RWPE2 (cell line): ENCODE results near the gene FBXL12.
A peak's percentile ranks its signal among the peaks of the same experiment; 100 is the strongest.

Experiments used
- ATAC-seq: fragments of 200-7000 bp; cut with Tn5 transposase; 3 replicates; pipeline ENCODE4 v1.9.1; 2021; ENCODE audit warnings: low read depth
- DNase-seq: peaks from one replicate; pipeline ENCODE4 v3.0.0-alpha.2; 2020; ENCODE audit warnings: low spot score
- H3K27ac ChIP-seq: fragments of 450-650 bp; 2 replicates; pipeline ENCODE4 v1.5.1; 2017; ENCODE audit warnings: mild to moderate bottlenecking; ENCODE audit not compliant: poor library complexity, severe bottlenecking
- H3K27me3 ChIP-seq: fragments of 250-450 bp; sonication (Bioruptor Pico); 2 replicates; pipeline ENCODE4 v1.5.1; 2021; ENCODE audit warnings: mild to moderate bottlenecking, moderate library complexity; ENCODE audit not compliant: insufficient read depth, poor library complexity, severe bottlenecking
- H3K36me3 ChIP-seq: fragments of 250-450 bp; sonication (Bioruptor Pico); 2 replicates; pipeline ENCODE4 v1.5.1; 2020; ENCODE audit warnings: low read depth, mild to moderate bottlenecking, moderate library complexity
- H3K4me1 ChIP-seq: fragments of 250-450 bp; sonication (Bioruptor Pico); 2 replicates; pipeline ENCODE4 v1.5.1; 2021; ENCODE audit warnings: mild to moderate bottlenecking, moderate library complexity; ENCODE audit not compliant: insufficient read depth, poor library complexity, severe bottlenecking
- H3K4me3 ChIP-seq: fragments of 250-450 bp; sonication (Bioruptor Pico); 2 replicates; pipeline ENCODE4 v1.5.1; 2021; ENCODE audit warnings: mild to moderate bottlenecking, moderate library complexity; ENCODE audit not compliant: severe bottlenecking
- H3K9me3 ChIP-seq: fragments of 250-450 bp; sonication (Bioruptor Pico); 2 replicates; pipeline ENCODE4 v1.5.1; 2021; ENCODE audit warnings: mild to moderate bottlenecking, moderate library complexity; ENCODE audit not compliant: severe bottlenecking
- TF ChIP-seq, protein P1 (sequence below): fragments of 450-650 bp; IDR thresholded peaks from one replicate; pipeline ENCODE4 v1.5.1; 2017; ENCODE audit warnings: mild to moderate bottlenecking, moderate library complexity; ENCODE audit not compliant: poor library complexity, severe bottlenecking

FBXL12 gene

DNA sequence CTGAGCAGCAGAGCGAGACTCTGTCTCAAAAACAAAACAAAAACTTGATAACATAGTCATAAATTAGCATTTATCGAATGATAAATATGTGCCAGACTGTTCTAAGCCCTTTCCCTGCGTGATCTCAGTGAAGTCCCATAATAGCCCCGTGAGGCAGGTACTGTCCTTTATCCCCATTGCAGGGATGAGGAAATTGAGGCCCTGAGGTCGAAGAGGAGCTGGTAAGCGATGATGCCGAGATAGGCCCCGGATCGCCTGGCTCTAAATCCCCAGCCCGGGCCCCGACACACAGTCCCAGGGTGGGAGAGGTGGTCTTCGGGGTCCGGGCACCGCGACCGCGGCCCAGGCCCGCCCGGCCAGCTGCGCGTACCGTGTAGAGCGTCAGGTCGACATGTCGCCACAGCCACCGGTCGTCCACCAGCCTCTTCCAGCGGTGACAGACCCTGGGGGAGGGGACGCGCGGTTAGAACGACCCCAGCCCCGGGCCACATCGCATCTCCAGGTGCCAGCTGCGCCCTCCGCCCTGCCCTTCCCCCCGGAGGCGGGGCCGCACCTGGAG is 625 bp downstream of the FBXL12 start:
- no peaks in the 10 kb centered on the region for H3K9me3 ChIP-seq
- DNase-seq = no peak
- peaks cover 41% of the 10 kb centered on the region for H3K36me3 ChIP-seq
- H3K4me3 ChIP-seq = peak overlapping the region; percentile 85
- peaks cover 6% of the 10 kb centered on the region for H3K4me1 ChIP-seq
- H3K27me3 ChIP-seq = no peaks in the 10 kb centered on the region
- TF ChIP-seq, protein P1, sequence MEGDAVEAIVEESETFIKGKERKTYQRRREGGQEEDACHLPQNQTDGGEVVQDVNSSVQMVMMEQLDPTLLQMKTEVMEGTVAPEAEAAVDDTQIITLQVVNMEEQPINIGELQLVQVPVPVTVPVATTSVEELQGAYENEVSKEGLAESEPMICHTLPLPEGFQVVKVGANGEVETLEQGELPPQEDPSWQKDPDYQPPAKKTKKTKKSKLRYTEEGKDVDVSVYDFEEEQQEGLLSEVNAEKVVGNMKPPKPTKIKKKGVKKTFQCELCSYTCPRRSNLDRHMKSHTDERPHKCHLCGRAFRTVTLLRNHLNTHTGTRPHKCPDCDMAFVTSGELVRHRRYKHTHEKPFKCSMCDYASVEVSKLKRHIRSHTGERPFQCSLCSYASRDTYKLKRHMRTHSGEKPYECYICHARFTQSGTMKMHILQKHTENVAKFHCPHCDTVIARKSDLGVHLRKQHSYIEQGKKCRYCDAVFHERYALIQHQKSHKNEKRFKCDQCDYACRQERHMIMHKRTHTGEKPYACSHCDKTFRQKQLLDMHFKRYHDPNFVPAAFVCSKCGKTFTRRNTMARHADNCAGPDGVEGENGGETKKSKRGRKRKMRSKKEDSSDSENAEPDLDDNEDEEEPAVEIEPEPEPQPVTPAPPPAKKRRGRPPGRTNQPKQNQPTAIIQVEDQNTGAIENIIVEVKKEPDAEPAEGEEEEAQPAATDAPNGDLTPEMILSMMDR = no peak
- peak overlapping the region; percentile 76 for H3K27ac ChIP-seq
- no peak for ATAC-seq

DNA sequence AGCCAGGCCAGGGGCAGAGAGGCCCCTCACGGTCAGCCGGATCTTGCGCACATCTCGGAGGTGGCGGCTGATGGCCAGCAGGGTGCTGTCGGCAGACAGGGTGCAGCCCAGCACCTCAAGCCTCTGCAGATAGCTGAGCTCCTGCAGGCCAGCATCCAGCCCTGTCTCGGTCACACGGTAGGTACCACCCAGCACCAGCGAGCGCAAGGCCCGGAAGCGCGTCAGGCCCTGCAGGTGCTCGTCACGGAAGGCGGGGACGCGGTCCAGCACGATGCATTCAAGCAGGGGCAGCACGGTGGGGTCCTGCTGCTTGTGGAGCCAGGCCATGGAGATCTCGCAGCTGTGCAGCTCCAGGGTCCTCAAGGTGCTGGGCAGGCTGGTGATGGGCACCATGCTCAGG is 7.7 kb downstream of the FBXL12 start:
- H3K27me3 ChIP-seq = no peaks in the 10 kb centered on the region
- no peak overlapping the region for H3K4me3 ChIP-seq
- no peak overlapping the region for H3K27ac ChIP-seq
- TF ChIP-seq, protein P1 = no peak
- ATAC-seq (no peak), DNase-seq (no peak)
- H3K4me1 ChIP-seq = no peaks in the 10 kb centered on the region
- no peaks in the 10 kb centered on the region for H3K9me3 ChIP-seq
- H3K36me3 ChIP-seq = peaks cover 53% of the 10 kb centered on the region

DNA sequence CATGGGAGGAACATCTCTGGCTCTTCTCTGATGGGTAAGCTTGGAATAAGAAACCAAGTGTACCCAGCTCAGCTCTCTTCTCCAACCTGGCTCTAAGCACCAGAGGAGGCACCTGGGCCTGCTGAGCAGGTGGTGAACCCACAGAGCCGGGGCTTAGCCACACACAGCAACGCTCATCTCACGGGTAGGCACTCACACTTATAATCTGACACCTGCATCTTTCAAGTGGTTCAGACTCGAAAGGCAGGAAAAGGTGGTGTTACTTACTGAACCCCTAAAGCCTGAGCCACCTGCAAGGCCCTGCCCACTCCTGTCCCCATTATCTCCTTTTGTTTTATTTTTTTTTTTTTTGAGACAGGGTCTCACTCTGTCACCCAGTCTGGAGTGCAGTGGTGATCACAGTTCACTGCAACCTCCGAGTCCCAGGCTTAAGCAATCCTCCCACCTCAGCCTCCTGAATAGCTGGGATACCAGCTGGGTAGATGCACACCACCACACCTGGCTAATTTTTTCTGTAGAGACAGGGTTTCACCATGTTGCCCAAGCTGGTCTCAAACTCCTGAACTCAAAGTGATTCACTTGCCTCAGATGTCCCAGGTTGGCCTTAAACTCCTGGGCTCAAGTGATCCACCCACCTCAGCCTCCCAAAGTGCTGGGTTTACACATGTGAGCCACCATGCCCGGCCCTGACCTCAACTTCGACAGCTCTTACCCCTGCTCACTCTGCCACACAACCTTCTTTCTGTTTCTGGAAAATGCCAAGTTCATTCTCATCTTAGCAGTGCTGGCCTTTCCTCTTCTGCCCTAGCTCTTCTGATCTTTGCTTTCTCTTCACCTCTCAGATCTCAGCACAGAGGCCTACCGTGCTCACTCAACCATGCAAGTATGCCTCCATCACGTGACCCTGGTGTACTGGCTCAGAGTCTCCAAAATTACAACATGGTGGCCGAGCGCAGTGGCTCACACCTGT is 9.7 kb downstream of the FBXL12 start:
- Histone ChIP-seq H3K27me3 (no peaks in the 10 kb centered on the region), H3K4me1 (no peaks in the 10 kb centered on the region), H3K4me3 (no peak overlapping the region), H3K9me3 (no peaks in the 10 kb centered on the region), H3K36me3 (peaks cover 39% of the 10 kb centered on the region), H3K27ac (no peak overlapping the region)
- no peak for DNase-seq
- TF ChIP-seq, protein P1 = no peak
- ATAC-seq = no peak

DNA sequence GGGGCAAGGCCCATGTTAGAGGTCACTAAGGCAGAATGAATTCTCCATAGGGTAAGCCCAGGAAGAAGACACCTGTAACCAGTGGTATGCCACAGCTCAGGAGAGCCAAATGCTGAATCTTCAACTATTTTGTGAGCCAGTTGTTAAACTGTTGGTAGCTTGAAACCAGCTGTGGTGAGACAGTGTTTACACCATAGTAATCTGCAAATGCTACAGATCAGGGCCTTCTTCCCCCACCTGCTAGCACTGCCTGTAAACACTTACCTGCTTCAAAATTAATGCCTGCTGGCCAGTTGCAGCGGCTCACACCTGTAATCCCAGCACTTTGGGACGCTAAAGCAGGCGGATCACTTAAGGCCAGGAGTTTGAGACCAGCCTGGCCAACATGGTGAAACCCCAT is 12.1 kb downstream of the FBXL12 start:
- Histone ChIP-seq H3K36me3 (peaks cover 23% of the 10 kb centered on the region), H3K9me3 (no peaks in the 10 kb centered on the region), H3K27ac (no peak overlapping the region), H3K4me1 (no peaks in the 10 kb centered on the region), H3K27me3 (no peaks in the 10 kb centered on the region), H3K4me3 (no peak overlapping the region)
- DNase-seq = no peak
- no peak for ATAC-seq
- TF ChIP-seq, protein P1 = no peak

DNA sequence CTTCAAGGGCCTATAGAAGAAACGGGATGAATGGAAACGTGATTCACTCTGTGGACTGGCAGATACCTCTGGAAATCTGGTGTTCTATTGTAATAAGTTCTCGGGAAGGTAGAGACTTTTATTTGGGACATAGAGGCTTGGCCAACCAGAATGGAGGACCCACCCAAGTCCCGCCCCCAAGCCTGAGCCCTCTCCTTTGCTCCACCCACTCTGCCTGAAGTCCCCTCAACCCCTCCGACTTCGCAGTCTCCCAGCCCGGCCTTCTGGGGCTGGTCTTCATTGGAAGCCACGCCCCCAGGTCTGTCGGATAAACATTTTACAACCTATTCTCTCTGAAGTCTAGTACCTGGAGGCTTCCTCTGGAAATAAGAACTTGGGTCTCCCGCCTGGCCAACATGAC is 16.9 kb downstream of the FBXL12 start:
- no peak for DNase-seq
- no peak for ATAC-seq
- Histone ChIP-seq H3K4me3 (no peak overlapping the region), H3K36me3 (peaks cover 3% of the 10 kb centered on the region; the same call in 1 of the 2 replicates), H3K4me1 (peaks cover 4% of the 10 kb centered on the region), H3K9me3 (no peaks in the 10 kb centered on the region), H3K27me3 (no peaks in the 10 kb centered on the region), H3K27ac (no peak overlapping the region)
- TF ChIP-seq, protein P1 = no peak
